GM19328 (cell line): ENCODE results near the gene TOM1.
"Not testable (repeated sequence)": the region's sequence is repeated elsewhere in the genome, so short reads cannot be mapped to it uniquely, and the experiment has no call there.

ENCODE experiments used
- ATAC-seq: cut with Tn5 transposase; IDR thresholded peaks from one replicate; pipeline ENCODE4 v1.9.1; 2021; ENCODE audit warnings: mild to moderate bottlenecking, moderate library complexity; ENCODE audit not compliant: unreplicated experiment

The TOM1 gene

DNA sequence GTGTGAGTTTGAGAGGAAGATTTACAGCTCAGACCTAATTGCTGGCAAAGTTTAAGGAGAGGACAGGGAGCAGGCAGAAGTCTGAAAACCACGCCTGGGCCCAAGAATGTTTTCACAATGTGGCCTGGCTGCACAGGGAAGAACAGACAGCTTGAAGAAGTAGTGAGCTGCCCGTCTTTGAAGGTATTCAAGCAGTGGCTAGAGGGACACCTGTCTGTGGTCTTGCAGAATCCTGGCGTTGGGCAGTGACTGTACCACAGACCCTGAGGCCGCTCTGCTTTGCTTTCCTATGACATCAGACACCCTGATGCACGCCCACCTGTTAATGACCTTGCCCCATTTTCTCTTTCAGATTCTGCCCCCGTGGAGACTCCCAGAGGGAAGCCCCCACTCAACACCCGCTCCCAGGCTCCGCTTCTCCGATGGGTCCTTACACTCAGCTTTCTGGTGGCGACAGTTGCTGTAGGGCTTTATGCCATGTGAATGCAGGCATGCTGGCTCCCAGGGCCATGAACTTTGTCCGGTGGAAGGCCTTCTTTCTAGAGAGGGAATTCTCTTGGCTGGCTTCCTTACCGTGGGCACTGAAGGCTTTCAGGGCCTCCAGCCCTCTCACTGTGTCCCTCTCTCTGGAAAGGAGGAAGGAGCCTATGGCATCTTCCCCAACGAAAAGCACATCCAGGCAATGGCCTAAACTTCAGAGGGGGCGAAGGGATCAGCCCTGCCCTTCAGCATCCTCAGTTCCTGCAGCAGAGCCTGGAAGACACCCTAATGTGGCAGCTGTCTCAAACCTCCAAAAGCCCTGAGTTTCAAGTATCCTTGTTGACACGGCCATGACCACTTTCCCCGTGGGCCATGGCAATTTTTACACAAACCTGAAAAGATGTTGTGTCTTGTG lies 93.7 kb downstream of the TOM1 start:
- no peak for ATAC-seq

DNA sequence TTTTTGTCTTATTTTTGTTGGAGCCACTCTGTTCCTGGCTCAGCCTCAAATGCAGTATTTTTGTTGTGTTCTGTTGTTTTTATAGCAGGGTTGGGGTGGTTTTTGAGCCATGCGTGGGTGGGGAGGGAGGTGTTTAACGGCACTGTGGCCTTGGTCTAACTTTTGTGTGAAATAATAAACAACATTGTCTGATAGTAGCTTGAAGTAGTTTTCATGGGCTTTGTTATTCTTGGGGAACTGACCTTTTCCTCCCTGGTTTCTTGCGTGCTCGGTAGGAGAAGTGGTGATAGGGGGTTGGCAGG lies 94.3 kb downstream of the TOM1 start:
- no peak for ATAC-seq

DNA sequence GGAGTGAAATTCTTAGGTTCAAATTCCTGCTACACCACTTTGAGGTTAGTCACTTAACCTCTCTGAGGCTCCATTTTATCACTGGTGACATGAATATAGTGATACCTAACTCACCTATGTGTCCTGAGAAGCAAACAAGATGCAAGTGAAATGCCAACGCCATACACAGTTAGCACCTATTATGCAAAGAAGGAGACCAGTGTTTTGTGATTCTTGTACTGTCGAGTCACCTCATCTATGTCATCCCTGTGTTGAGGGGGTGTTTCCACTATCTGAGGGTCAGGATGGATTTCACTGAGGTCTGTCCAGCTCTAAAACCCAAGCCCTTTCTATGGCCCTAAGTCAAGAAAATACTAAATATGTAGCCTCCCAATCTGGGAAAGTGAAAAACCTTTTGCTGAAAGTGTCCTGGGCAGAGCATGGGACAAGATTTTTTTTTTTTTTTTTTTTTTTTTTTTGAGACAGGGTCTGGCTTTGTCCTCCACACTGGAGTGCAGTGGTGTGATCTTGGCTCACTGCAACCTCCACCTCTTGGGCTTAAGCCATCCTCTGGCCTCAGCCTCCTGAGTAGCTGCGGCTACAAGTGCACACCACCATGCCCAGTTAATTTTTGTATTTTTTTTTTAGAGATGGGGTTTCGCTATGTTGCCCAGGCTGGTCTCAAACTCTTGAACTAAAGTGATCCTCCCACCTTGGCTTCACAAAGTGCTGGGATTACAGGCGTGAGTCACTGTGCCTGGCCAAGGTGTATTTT lies 95.3 kb downstream of the TOM1 start:
- no peak for ATAC-seq

DNA sequence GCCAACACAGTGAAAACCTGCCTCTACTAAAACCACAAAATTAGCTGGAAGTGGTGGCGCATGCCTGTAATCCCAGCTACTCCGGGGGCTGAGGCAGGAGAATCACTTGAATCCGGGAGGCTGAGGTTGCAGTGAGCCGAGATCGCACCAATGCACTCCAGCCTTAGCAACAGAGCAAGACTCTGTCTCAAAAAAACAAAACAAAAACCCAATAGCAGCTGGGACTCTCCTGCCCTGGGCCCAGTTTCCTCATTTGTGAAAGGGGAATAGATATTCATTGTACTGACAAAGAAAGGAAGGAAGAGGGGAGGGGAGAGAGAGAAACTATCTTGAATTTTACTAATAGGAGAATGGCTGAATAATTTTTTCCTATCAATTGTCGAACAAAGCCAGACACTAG lies 96.9 kb downstream of the TOM1 start:
- ATAC-seq = not testable (repeated sequence)

DNA sequence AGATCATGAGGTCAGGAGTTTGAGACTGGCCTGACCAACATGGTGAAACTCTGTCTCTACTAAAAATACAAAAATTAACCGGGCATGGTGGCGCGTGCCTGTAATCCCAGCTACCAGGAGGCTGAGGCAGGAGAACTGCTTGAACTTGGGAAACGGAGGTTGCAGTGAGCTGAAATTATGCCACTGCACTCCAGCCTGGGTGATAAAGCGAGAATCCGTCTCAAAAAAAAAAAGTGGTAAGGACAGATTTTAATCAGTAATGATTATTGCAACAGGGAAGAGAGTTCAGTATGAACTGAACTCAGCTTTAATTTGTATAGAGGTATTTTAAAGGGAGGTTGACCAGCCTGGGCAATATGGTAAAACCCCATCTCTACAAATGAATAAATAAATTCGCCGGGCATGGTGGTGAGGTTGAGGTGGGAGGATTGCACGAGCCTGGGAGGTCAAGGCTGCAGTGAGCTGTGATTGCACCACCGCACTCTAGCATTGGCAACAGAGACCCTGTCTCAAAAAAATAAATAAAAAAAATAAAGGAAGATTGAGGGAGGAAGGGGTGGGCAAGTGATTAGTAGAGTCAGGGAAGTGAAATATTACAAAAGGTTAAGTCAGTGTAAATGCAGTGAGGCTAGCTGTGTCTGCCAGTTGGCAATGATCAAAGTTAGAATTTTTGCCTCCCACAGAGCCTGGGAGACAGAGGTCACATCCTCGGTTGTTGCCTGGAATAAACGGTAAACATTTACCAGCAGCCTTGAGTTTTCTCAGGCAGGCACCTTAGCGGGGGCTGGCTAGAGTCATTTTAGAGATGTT lies 97.6 kb downstream of the TOM1 start:
- no peak for ATAC-seq
